K562 (cell line): ENCODE data around the gene DDX55. TPM values are rescaled to one million over a fixed set of nuclear protein-coding genes. Genes with fewer than 3 reads are reported as not detected.

ENCODE experiments used
- ARNT ChIP-seq, 2 experiments: fragments of 450-650 bp; IDR thresholded peaks; 2 replicates each; pipeline ENCODE4 v1.6.1; 2016; ENCODE audit warnings: mild to moderate bottlenecking in 1 of 2
- BRCA1 ChIP-seq, 2 experiments: fragments of 450-650 bp in 1 of 2; sonication (generic) in 1 of 2; formaldehyde crosslinking in 1 of 2; IDR thresholded peaks; 2 replicates each; pipeline versions ENCODE4 v1.5.0 to v1.6.1; 2017 to 2020; ENCODE audit warnings: mild to moderate bottlenecking in 1 of 2, missing genetic modification reagents in 1 of 2
- CHD4 ChIP-seq: fragments of 200-600 bp; sonication (generic); IDR thresholded peaks from 3 replicates; pipeline ENCODE4 v1.6.1; 2012; ENCODE audit warnings: low read depth, mild to moderate bottlenecking, mixed read lengths, low read length, inconsistent platforms; ENCODE audit not compliant: insufficient read depth, insufficient replicate concordance, poor library complexity, severe bottlenecking
- CREB1 ChIP-seq, 2 experiments: sonication (generic) in 1 of 2; formaldehyde crosslinking in 1 of 2; IDR thresholded peaks; 2 replicates each; pipeline versions ENCODE4 v1.6.1 to v1.8.0; 2012 to 2022; ENCODE audit warnings: inconsistent platforms in 1 of 2, mild to moderate bottlenecking in 1 of 2, missing genetic modification reagents in 1 of 2, moderate library complexity in 1 of 2
- GTF2A2 ChIP-seq: IDR thresholded peaks from 2 replicates; pipeline ENCODE4 v1.6.1; 2016; ENCODE audit warnings: mild to moderate bottlenecking, missing genetic modification characterization, missing compliant biosample characterization
- HMG20A ChIP-seq: fragments of 450-650 bp; formaldehyde crosslinking; conservative IDR thresholded peaks from 2 replicates; pipeline ENCODE4 v1.4.0; 2020; ENCODE audit warnings: mild to moderate bottlenecking, mixed read lengths
- RBM22 ChIP-seq: fragments of 200-400 bp; formaldehyde crosslinking; IDR thresholded peaks from 2 replicates; pipeline ENCODE4 v1.6.1; 2018; ENCODE audit warnings: low read length, low read depth; ENCODE audit not compliant: poor library complexity, severe bottlenecking
- SIX5 ChIP-seq, 2 experiments: IDR thresholded peaks; 2 replicates each; pipeline ENCODE4 v1.6.1; 2011; ENCODE audit warnings: low read length in 2 of 2, borderline replicate concordance in 1 of 2, low read depth in 1 of 2, mild to moderate bottlenecking in 1 of 2, moderate library complexity in 1 of 2; ENCODE audit not compliant: insufficient read depth in 1 of 2
- TCF7 ChIP-seq: sonication (generic); IDR thresholded peaks from 2 replicates; pipeline ENCODE4 v1.6.1; 2016; ENCODE audit warnings: antibody characterized with exemption, borderline replicate concordance
- ZFP1 ChIP-seq: fragments of 450-650 bp; formaldehyde crosslinking; IDR thresholded peaks from 2 replicates; pipeline ENCODE4 v1.4.0; 2020; ENCODE audit warnings: mild to moderate bottlenecking, mixed read lengths
- ZKSCAN1 ChIP-seq: fragments of 150-350 bp; IDR thresholded peaks from 2 replicates; pipeline ENCODE4 v1.6.1; 2016; ENCODE audit warnings: low read depth, low read length
- ZNF124 ChIP-seq: sonication (generic); formaldehyde crosslinking; IDR thresholded peaks from 2 replicates; pipeline ENCODE4 v1.8.1; 2022; ENCODE audit warnings: missing genetic modification reagents
- ZNF57 ChIP-seq: fragments of 450-650 bp; formaldehyde crosslinking; IDR thresholded peaks from 2 replicates; pipeline ENCODE4 v1.4.0; 2020; ENCODE audit warnings: mild to moderate bottlenecking, moderate library complexity
- ZNF766 ChIP-seq: fragments of 200-800 bp; sonication (Bioruptor generic); conservative IDR thresholded peaks from 2 replicates; pipeline ENCODE4 v1.6.1; 2016; ENCODE audit warnings: missing genetic modification characterization, missing compliant biosample characterization
- ZSCAN29 ChIP-seq: fragments of 450-650 bp; IDR thresholded peaks from 2 replicates; pipeline ENCODE4 v1.6.1; 2017
- polyA plus RNA-seq, 8 experiments: library from polyadenylated mRNA; depleted of rRNA in 4 of 8; stranded (reverse) in 5 of 8; unstranded in 3 of 8; fragments of >200 nt; fragmentation: Nextera tagmentation in 2 of 8; fragmentation: Illumina TruSeq in 1 of 8; extraction: Ambion mirVana in 2 of 8; extraction: Trizol in 1 of 8; gene quantifications; 2 replicates each; pipeline versions ENCODE4 v1.2.1 to v1.2.3, GENCODE V29; 2011 to 2014; ENCODE audit warnings: inconsistent platforms in 1 of 8, missing spikeins in 1 of 8
- total RNA-seq, 7 experiments: library from RNA; depleted of rRNA in 6 of 7; stranded (reverse); fragments of >200 nt in 6 of 7; fragmentation: Illumina TruSeq in 2 of 7; extraction: Trizol in 2 of 7; gene quantifications; 2 replicates each; pipeline versions ENCODE4 v1.2.1 to v1.2.3, GENCODE V29; 2011 to 2021; ENCODE audit warnings: low replicate concordance in 1 of 7
- TF ChIP-seq, protein P1 (sequence below): sonication (generic); formaldehyde crosslinking; IDR thresholded peaks from 2 replicates; pipeline ENCODE4 v1.8.0; 2022; ENCODE audit warnings: missing genetic modification reagents, mild to moderate bottlenecking, borderline replicate concordance
- TF ChIP-seq, protein P2 (sequence below): fragments of 250-450 bp; sonication (Bioruptor Pico); IDR thresholded peaks from 2 replicates; pipeline ENCODE4 v1.4.0; 2020; ENCODE audit warnings: borderline replicate concordance
- TF ChIP-seq, protein P3 (sequence below): sonication (generic); formaldehyde crosslinking; IDR thresholded peaks from 2 replicates; pipeline ENCODE4 v1.8.0; 2023; ENCODE audit warnings: mild to moderate bottlenecking, missing genetic modification reagents

Gene DDX55
- total and polyA plus RNA-seq, 9 of the 15 experiments (the other 6 are each of a cell fraction or from before 2014, with no cell fraction given): 10.6 to 71.0 (median 60.9) TPM

GRCh38 chr12:123601602-123602489 lies at the start of gene DDX55 (continued):
- TF ChIP-seq, protein P1, sequence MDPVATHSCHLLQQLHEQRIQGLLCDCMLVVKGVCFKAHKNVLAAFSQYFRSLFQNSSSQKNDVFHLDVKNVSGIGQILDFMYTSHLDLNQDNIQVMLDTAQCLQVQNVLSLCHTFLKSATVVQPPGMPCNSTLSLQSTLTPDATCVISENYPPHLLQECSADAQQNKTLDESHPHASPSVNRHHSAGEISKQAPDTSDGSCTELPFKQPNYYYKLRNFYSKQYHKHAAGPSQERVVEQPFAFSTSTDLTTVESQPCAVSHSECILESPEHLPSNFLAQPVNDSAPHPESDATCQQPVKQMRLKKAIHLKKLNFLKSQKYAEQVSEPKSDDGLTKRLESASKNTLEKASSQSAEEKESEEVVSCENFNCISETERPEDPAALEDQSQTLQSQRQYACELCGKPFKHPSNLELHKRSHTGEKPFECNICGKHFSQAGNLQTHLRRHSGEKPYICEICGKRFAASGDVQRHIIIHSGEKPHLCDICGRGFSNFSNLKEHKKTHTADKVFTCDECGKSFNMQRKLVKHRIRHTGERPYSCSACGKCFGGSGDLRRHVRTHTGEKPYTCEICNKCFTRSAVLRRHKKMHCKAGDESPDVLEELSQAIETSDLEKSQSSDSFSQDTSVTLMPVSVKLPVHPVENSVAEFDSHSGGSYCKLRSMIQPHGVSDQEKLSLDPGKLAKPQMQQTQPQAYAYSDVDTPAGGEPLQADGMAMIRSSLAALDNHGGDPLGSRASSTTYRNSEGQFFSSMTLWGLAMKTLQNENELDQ (CRISPR knock-in tag): no peak
- TF ChIP-seq RBM22 (peak; percentile 95), CHD4 (no peak), SIX5 (IDR thresholded peaks at IDR 0.05; ENCODE audit: borderline replicate concordance in 1 of 2, insufficient read depth in 1 of 2, low read depth in 1 of 2, low read length in 2 of 2) (peak; percentile 69 to 70; a peak in 3 of 4 replicates), ZKSCAN1 (peak; percentile 83), TCF7 (peak; percentile 89; the same call in 1 of the 2 replicates), GTF2A2 (tag) (peak; percentile 72; the same call in 1 of the 2 replicates), ZNF124 (CRISPR knock-in tag) (no peak), ZFP1 (CRISPR knock-in tag) (no peak), ZSCAN29 (no peak), ZNF57 (CRISPR knock-in tag) (no peak), ARNT (IDR thresholded peaks at IDR 0.05) (no peak), HMG20A (CRISPR knock-in tag) (no peak), CREB1 (IDR thresholded peaks at IDR 0.05) (peak; percentile 96), CREB1 (CRISPR knock-in tag; IDR thresholded peaks at IDR 0.05) (peak; percentile 97), ZNF766 (CRISPR knock-in tag) (0 out of 2 replicates have a peak, but pooled peaks have one; percentile 49), BRCA1 (IDR thresholded peaks at IDR 0.05) (no peak), BRCA1 (CRISPR knock-in tag; IDR thresholded peaks at IDR 0.05) (0 out of 2 replicates have a peak, but pooled peaks have one; percentile 14)
- TF ChIP-seq, protein P2, sequence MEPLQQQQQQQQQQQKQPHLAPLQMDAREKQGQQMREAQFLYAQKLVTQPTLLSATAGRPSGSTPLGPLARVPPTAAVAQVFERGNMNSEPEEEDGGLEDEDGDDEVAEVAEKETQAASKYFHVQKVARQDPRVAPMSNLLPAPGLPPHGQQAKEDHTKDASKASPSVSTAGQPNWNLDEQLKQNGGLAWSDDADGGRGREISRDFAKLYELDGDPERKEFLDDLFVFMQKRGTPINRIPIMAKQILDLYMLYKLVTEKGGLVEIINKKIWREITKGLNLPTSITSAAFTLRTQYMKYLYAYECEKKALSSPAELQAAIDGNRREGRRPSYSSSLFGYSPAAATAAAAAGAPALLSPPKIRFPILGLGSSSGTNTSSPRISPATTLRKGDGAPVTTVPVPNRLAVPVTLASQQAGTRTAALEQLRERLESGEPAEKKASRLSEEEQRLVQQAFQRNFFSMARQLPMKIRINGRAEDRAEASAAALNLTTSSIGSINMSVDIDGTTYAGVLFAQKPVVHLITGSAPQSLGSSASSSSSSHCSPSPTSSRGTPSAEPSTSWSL (CRISPR knock-in tag): no peak
- TF ChIP-seq, protein P3, sequence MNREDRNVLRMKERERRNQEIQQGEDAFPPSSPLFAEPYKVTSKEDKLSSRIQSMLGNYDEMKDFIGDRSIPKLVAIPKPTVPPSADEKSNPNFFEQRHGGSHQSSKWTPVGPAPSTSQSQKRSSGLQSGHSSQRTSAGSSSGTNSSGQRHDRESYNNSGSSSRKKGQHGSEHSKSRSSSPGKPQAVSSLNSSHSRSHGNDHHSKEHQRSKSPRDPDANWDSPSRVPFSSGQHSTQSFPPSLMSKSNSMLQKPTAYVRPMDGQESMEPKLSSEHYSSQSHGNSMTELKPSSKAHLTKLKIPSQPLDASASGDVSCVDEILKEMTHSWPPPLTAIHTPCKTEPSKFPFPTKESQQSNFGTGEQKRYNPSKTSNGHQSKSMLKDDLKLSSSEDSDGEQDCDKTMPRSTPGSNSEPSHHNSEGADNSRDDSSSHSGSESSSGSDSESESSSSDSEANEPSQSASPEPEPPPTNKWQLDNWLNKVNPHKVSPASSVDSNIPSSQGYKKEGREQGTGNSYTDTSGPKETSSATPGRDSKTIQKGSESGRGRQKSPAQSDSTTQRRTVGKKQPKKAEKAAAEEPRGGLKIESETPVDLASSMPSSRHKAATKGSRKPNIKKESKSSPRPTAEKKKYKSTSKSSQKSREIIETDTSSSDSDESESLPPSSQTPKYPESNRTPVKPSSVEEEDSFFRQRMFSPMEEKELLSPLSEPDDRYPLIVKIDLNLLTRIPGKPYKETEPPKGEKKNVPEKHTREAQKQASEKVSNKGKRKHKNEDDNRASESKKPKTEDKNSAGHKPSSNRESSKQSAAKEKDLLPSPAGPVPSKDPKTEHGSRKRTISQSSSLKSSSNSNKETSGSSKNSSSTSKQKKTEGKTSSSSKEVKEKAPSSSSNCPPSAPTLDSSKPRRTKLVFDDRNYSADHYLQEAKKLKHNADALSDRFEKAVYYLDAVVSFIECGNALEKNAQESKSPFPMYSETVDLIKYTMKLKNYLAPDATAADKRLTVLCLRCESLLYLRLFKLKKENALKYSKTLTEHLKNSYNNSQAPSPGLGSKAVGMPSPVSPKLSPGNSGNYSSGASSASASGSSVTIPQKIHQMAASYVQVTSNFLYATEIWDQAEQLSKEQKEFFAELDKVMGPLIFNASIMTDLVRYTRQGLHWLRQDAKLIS (CRISPR knock-in tag): peak; percentile 97
